Measurements from ENCODE around the gene EN1.

The EN1 gene

DNA sequence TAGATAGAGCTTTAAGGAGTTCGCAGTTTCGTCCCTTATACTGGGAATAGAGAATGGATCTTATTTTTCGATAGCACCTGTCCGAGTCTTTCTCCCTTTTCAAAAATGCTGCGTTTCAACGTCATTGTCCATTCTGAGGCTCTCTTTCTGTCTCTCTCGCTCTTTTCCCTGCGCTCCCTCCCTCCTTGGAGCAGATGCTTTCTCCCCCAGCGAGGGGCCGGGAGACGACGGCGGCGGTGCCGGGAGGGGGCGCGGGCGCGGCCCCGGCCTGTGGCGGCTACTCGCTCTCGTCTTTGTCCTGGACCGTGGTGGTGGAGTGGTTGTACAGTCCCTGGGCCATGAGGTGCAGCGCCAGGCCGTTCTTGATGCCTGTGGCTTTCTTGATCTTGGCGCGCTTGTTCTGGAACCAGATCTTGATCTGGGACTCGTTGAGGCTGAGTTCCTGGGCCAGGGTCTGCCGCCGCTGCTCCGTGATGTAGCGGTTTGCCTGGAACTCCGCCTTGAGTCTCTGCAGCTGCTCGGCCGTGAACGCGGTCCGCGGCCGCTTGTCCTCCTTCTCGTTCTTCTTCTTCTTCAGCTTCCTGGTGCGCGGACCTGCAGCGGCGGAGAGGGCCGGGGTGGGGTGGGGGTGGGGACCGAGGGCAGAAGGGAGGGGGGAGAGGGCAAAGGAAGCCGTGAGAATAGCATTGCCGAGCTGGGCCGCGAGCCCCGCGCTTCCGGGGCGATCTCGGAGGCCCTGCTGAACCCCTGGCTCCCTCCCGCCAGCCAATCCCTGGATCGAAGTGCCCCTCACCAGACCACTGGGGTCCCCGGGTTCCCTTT is 4.6 kb downstream of the EN1 start:
- DNase-seq = no peak

- no peak for DNase-seq
Observed at GRCh38 chr2:118841828-118842461, 5.5 kb downstream of the EN1 start.

GRCh38 chr2:118841450-118841827 is 6.0 kb downstream of the EN1 start:
- no peak for DNase-seq

DNA sequence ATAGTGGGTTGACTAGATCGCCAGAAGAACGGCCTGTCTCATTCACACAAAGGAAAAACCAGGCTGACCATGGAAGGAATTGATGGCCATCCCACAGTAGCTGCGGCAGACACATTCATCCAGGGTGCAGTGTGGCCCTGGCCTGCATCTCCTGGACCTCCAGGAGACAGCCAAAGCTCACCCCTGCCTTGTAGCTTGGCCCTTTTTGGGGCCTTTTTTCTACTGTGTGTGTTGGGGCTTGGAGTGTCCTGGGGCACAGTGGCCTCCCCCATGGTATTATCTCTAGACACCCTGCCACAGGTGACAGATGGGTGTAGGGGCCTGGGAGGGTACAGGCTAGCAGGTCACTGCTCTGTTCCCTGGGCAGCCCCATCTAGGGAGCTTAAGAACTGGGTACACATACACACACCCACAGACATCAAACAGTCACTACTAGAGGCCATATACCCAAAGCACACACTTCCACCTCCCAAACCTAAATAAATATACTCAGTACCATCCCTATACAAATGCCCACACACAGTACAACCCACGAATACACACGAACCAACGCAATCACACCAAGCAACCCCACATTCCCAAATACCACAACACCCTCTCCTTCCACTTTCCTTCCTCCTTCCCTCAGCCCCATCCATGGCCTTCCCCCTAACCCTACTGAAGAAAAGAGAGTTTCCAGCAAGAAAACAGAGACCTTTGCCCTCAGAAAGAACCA is 8.6 kb downstream of the EN1 start:
- DNase-seq = no peak

- no peak for DNase-seq
Observed at GRCh38 chr2:118837621-118838020, 9.8 kb downstream of the EN1 start.

DNA sequence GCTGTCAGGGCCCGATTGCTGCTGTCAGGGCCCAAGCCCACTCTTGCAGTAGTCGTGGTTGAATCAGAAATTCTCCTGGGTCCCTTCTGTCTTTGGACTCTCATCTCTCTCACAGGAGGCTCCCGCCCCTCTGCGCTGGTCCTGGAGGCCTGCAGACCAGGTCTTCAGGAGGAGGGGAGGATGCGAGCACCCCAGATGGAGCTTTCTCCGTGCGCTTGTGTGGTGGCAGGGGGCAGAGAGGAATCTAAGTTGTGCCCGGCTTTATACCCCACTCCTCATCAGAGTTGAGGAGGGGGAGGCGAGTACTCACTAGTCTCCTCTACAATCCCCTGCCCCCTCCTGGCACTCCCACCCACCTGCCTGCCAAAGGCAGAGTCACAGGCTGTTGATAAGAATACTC is 10.4 kb downstream of the EN1 start:
- DNase-seq = no peak

DNA sequence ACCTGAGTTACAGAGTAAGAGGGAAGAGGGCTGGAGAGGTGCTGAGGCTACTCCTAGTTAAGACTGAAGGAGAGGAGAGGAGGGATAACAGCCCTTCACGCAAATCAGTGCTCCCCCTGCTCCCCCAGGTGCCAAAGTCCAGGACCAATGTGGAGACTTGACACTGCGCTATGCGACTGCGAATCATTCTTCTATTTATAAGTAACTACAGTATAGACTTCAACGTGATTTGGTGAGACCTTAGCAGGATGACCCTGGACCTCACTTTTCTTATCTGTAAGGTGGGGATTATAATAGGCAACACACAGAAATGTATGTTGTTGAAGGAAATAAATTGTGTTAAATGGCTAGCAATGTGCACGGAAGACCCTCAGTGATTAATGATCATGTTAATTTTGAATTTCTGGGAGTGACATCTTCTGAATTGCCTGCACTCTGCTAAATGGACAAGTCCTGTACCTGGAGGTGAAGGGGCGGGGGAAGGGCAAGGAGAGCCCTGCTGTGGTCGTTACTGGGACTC is 11.0 kb downstream of the EN1 start:
- DNase-seq = no peak

DNA sequence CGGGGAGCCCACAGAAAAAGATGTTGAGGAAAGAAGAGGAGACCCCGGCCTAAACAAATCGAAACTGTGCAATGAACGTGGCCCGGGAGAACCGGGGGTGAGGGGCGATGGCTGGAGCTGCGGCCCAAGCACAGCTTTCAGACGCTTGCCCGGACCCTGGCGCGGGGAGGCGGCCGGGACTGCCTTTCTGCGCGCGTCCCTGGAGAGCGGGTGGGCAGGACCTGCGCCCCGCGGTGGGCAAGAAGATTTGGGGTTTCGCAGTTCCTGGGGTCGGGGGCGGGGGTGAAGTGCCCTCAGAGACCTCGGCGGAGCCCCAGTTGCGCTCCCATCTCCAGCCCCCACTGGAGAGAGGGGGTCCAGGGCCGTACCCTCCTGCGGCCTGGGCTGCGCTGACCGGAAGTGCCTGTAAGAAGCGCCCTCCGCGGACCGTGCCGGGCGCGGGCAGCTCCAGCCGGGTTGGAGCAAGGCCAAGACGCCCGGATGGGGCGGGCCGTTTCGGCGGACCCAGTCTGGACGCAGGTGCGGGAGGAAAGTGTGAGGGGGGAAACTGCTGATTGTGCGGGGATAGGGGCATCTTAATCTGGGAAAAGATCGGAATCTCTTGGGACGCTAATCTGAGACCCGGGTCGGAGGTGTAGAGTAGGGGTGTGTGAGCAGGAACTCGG is 11.6 kb downstream of the EN1 start:
- no peak for DNase-seq

DNA sequence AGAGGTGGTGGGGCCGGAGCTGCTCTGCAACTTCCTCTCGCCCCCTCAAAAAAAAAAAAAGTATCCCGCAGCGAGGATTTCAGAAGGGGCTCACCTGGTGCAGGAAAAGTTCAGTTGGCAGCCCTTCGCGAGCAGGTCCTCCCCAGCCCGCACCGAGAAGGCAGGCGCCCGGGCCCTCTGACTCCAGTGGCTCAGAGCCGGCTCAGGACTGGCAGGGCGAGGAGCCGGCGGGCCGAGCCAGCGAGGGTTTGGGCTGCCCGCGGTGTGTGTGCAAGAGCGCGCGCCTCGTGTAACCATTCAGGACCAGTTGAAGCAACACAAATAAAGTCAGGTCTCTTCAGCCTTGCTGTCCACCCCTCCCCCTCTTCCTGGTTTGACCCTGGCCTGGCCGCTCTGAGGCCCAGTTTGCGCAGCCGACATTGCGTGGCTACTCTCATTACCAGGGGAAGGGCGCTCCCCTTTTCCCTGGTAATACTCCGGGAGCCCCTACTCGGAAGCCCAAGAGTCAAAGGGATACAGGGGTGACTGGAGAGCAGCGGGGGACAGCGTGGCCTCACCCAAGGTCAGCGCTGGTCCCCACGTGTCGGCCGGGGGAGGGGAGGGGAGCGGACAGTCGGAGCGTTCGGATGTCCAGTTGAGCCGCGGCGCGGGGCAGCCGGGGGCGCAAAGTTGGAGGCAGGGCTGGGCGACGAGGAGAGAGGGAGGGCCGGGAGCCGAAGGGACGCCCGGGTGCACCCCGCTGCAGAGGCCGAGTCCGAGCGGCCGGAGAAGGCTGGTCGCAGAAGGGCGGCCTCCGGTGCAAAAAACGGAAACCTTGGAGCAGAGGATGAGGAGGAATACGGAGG is 12.3 kb downstream of the EN1 start:
- no peak for DNase-seq

DNA sequence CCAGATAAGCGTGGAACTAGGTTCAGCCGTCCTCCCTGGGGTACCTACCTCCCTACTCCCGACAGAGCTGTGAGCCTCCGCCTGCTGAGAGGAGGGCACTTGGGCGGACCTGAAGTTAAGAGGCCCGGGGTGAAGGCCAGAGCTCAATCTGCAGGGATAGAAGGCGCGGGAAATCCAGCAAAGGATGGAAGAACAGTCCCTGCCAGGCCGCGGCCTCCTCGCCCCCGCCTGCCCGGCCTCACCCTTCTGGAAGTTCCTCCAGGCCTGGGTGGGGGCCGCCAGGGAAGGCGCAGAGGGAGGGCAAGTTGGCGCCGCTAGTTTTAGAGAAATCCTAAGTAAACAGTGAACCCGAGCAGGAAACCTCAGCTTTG is 13.0 kb downstream of the EN1 start:
- DNase-seq = no peak

DNA sequence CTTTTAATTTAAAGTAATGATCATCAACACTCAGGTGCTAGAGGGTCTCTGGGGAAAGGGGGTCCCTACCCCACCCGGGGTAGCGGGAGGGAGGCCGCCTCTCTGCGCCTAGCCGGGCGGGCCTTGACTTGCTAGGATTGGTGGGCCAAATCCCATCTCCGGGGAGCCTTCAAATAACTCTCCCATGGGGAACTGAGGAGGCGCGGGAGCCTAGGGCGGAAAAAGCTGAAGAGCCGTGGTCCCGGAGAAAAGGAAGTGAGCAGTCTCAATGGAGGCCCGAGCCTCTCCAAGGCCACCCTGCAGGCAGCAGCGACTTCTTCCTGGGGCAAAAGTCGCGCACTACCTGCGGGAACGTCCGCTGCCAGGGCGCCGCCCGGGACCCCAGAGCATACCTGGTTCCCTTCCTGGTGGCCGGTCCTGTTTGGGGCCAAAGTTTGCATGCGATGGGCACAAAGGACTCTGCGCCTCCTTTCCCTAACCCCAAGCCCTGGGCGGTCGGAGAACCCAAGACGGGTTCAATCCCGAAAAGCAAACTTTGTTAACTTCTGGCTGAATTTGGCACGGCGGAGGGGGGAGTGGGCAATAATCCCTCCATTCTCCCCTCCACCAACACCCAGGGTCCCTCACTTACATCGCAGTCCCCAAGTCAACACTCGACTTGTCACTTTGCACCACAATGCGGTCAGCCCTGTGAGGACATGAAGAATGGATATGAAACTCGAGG is 13.6 kb downstream of the EN1 start:
- DNase-seq = no peak

DNA sequence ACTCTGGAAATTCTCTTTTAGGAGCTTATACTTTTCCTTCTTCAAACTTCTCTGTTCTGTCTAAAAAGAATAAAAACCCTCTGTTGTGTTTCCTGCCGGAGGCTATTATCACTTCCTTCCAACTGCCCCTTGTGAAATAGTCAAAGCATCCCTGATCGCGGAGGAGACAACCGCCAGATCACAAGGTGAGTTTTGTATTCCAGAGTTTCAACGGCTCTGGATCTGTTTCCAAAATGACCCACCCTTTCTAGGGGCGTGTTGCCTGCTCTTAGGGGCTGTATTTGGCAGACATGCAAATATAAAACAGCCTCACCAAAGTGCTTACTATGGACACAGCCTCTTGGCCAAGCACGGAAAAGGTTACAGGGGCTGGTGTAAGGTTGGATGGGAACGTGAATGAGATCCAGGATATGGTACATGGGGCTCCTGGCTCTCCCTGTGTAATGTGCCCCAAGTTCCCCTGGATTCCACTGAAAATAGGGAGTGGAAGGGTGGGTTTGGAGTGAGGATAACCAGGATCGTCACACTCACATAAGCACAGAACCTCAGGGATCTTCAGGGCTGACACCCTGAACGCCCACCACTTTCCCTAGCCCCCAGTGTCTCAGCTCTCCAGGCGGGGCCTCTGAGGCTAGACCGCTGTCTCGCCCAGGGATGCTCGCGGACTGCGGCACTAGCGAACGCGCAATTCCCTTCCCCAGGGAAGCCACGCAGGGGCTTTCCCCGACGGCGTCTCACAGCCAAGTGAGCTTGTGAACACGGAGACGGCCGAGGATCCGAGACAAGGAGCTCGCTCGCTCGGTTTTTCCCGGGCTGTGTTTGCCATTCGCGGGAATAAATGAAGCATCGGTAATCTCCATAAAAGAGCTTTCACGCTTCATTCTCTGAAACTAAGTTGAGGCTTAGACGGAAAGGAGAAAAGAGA is 14.4 kb downstream of the EN1 start:
- no peak for DNase-seq

GRCh38 chr2:118832071-118832790 is 15.2 kb downstream of the EN1 start:
- DNase-seq = no peak

DNA sequence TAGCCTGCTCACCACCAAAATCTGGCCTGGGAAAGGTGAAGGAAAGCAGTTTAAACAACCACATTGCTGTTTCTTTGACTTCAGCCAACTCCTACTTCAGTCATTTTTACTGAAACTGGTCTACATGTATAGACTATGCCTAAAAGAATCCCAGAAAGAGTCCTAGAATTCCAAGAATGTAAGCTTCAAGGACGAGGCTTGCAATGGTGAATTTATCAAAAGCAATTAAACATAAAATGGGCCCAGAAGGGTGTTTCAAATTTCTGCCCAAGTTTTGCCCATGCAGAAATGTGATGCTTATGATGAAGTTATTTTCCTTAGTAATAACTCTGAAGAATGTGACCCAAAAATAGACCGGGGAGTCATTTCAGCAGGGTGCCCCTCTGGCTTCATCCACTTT is 16.6 kb downstream of the EN1 start:
- DNase-seq = no peak

GRCh38 chr2:118830118-118830517 is 17.3 kb downstream of the EN1 start:
- no peak for DNase-seq

GRCh38 chr2:118826093-118826492 is 21.4 kb downstream of the EN1 start:
- DNase-seq = no peak

- DNase-seq = no peak
Observed at GRCh38 chr2:118823633-118824032, 23.8 kb downstream of the EN1 start.

DNA sequence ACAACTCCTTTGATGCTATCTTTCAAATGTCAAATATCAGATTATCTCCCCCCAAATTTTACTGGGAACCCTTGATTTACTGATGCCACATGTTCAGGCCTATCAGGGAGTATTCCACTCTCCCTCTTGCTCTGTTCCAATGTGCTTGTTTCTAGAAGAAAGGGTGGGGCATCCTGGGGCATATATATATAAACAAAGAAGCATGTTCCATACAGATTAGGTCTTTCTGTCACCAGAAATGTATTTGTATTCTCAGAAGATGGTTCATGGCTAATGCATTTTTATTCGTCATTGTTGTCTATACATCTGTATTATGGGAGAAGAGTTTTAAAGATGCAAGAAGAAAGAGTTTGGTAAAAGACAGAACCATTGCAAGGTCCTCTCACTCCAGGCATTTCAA is 24.9 kb downstream of the EN1 start:
- DNase-seq = no peak

DNA sequence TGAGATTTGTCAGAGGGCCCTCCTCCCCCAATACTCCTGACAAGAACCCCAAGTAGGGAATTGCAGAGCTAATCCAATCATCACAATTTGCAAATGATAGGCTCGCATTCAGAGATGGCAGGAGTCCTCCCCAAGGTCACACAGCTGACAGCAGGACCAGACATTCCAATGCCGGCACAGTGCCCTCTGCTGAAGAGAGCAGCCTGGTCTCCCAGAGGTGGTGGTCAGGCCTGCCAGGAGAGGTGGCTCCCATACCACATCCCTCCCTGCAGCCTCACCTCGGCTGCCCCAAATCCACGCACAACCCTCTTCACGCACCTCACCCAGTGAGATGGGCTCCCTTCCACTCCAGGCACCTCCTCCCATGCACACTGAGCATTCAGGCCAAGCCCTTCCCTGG is 25.4 kb downstream of the EN1 start:
- no peak for DNase-seq

DNA sequence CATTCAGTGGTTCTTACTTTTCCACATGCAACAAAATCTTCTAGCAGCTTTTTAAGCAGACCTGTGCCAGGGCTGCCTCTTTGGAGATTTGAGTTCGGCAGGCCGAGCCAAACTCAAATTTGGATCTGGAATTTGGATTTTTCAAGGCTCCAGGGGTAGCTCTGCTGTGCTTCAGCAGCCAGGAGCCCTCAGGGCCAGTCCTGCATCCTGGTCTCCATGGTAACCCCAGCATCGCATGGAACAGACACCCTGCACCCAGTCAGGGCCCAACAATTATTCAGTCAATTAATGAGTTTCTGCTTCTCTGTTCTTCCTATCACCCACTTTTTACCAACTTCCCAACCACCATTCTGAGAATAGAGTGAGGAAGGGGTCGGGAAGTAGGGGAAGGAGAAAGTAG is 30.0 kb downstream of the EN1 start:
- DNase-seq = no peak
